B cell (primary cell): ENCODE measurements around the gene FAM24B. TPM values are rescaled to one million over a fixed set of nuclear protein-coding genes. Genes with fewer than 3 reads are reported as not detected.

ENCODE experiments used
- ATAC-seq: fragments of 200-7000 bp; cut with Tn5 transposase; one replicate; pipeline ENCODE4 v1.10.0; 2021; ENCODE audit warnings: low read depth, mild to moderate bottlenecking, moderate number of reproducible peaks, moderate library complexity
- CTCF ChIA-PET: fragments of 350-600 bp; sonication (Branson Sonifier 250); formaldehyde crosslinking; loops from one replicate; lab custom pipeline; 2021; ENCODE audit warnings: antibody characterized with exemption, inconsistent platforms; lab: Charles Lee
- POLR2A ChIA-PET: fragments of 350-600 bp; sonication (Branson Sonifier 250); formaldehyde crosslinking; loops from one replicate; lab custom pipeline; 2021; ENCODE audit warnings: antibody characterized with exemption; lab: Charles Lee
- DNase-seq: peaks from one replicate; pipeline ENCODE4 v3.0.0; 2013
- H2AFZ ChIP-seq: 2 replicates; pipeline ENCODE4 v1.6.1; 2012; ENCODE audit warnings: mild to moderate bottlenecking, low read depth, low read length; ENCODE audit not compliant: insufficient read depth, poor library complexity, severe bottlenecking
- H3K27ac ChIP-seq, 2 donors: 1 replicate in 1 of 2; 2 replicates in 1 of 2; pipeline ENCODE4 v1.5.1; 2012 to 2013; ENCODE audit warnings: low read length in 2 of 2, mild to moderate bottlenecking in 2 of 2, moderate library complexity in 1 of 2
- H3K27me3 ChIP-seq, 4 experiments: fragments of 200-600 bp in 1 of 4; sonication (generic) in 1 of 4; replicated peaks in 1 of 4; 1 replicate in 2 of 4; 2 replicates in 2 of 4; pipeline versions ENCODE4 v1.6.1 to v1.7.0; 2013 to 2016; ENCODE audit warnings: low read length in 3 of 4, mild to moderate bottlenecking in 2 of 4, mixed read lengths in 1 of 4, moderate library complexity in 1 of 4; ENCODE audit not compliant: insufficient read depth in 4 of 4, control insufficient read depth in 3 of 4; ENCODE audit errors: control extremely low read depth in 1 of 4
- H3K36me3 ChIP-seq, 2 experiments: replicated peaks in 1 of 2; 1 replicate in 1 of 2; 2 replicates in 1 of 2; pipeline versions ENCODE4 v1.6.1 to v1.7.1; 2013; ENCODE audit warnings: low read length in 1 of 2; ENCODE audit not compliant: insufficient read depth in 2 of 2, control insufficient read depth in 1 of 2; ENCODE audit errors: control extremely low read depth in 1 of 2, extremely low read depth in 1 of 2
- H3K4me1 ChIP-seq, 2 donors: fragments of 200-600 bp in 1 of 2; sonication (generic) in 1 of 2; 1 replicate in 1 of 2; 2 replicates in 1 of 2; pipeline versions ENCODE4 v1.5.1 to v1.6.1; 2013 to 2017; ENCODE audit warnings: low read length in 2 of 2; ENCODE audit not compliant: control insufficient read depth in 2 of 2, insufficient read depth in 2 of 2
- H3K4me2 ChIP-seq: replicated peaks from 2 replicates; pipeline ENCODE3; 2012; ENCODE audit warnings: mild to moderate bottlenecking, low read depth, low read length; ENCODE audit not compliant: poor library complexity, severe bottlenecking
- H3K4me3 ChIP-seq, 5 experiments: fragments of 200-600 bp in 1 of 5; sonication (generic) in 1 of 5; 1 replicate in 3 of 5; 2 replicates in 2 of 5; pipeline versions ENCODE4 v1.5.1 to v1.7.0; 2011 to 2016; ENCODE audit warnings: low read length in 4 of 5, mild to moderate bottlenecking in 4 of 5, low read depth in 2 of 5, control low read depth in 1 of 5, moderate library complexity in 1 of 5; ENCODE audit not compliant: insufficient read depth in 1 of 5; ENCODE audit errors: control extremely low read depth in 1 of 5, extremely low read depth in 1 of 5
- H3K79me2 ChIP-seq: fragments of 200-600 bp; sonication (generic); one replicate; pipeline ENCODE4 v1.6.0; 2016; ENCODE audit warnings: low read length; ENCODE audit not compliant: control insufficient read depth, insufficient read depth
- H3K9ac ChIP-seq: fragments of 200-600 bp; sonication (generic); 2 replicates; pipeline ENCODE4 v1.6.1; 2017; ENCODE audit warnings: mild to moderate bottlenecking, low read length, moderate library complexity
- H3K9me3 ChIP-seq, 3 donors: one replicate each; pipeline versions ENCODE4 v1.6.1 to v1.7.1; 2013; ENCODE audit warnings: low read length in 2 of 3; ENCODE audit not compliant: control insufficient read depth in 2 of 3, insufficient read depth in 1 of 3; ENCODE audit errors: control extremely low read depth in 1 of 3
- H4K20me1 ChIP-seq: 2 replicates; pipeline ENCODE4 v1.6.0; 2012; ENCODE audit warnings: mild to moderate bottlenecking, low read length; ENCODE audit not compliant: insufficient read depth, control insufficient read depth, poor library complexity, severe bottlenecking
- H3K27ac Mint-ChIP-seq: one replicate; pipeline ENCODE4 v1.8.0; 2021; ENCODE audit warnings: mixed read lengths
- H3K27me3 Mint-ChIP-seq: one replicate; pipeline ENCODE4 v1.8.0; 2021; ENCODE audit warnings: mixed read lengths
- H3K4me1 Mint-ChIP-seq: one replicate; pipeline ENCODE4 v1.8.0; 2021; ENCODE audit warnings: mixed read lengths
- H3K4me3 Mint-ChIP-seq: one replicate; pipeline ENCODE4 v1.8.0; 2021; ENCODE audit warnings: mixed read lengths
- H3K9me3 Mint-ChIP-seq: one replicate; pipeline ENCODE4 v1.8.0; 2022; ENCODE audit warnings: mixed read lengths; ENCODE audit not compliant: insufficient read depth
- EZH2 ChIP-seq: IDR thresholded peaks from 2 replicates; pipeline ENCODE4 v1.6.1; 2012; ENCODE audit warnings: borderline replicate concordance, low read depth, mild to moderate bottlenecking, moderate library complexity, low read length; ENCODE audit not compliant: insufficient read depth, poor library complexity, severe bottlenecking
- WGBS: methylation state at CpG from one replicate; pipeline ENCODE4 v1.1.5; 2013; ENCODE audit warnings: missing lambda C conversion rate; ENCODE audit not compliant: insufficient coverage; 5-methylcytosine and 5-hydroxymethylcytosine counted together
- intact Hi-C: fragments of 100-400 bp; cut with micrococcal nuclease; formaldehyde crosslinking; loops from one replicate; pipeline ENCODE4 v1.10.0; 2022
- polyA minus RNA-seq: library from RNA; depleted of rRNA, polyadenylated mRNA; stranded (reverse); fragments of >200 nt; gene quantifications from 2 replicates; pipeline ENCODE4 v1.2.3, GENCODE V29; 2012
- polyA plus RNA-seq: library from polyadenylated mRNA; depleted of rRNA; stranded (reverse); fragments of >200 nt; gene quantifications from 2 replicates; pipeline ENCODE4 v1.2.3, GENCODE V29; 2012
- total RNA-seq, 2 donors: library from RNA; stranded (reverse); fragments of 120-200 nt in 1 of 2; gene quantifications; 1 replicate in 1 of 2; 2 replicates in 1 of 2; pipeline versions ENCODE4 v1.2.3 to v1.2.4, GENCODE V29; 2013 to 2022
- TF ChIP-seq, protein P1 (sequence below): fragments of 200-600 bp; IDR thresholded peaks from one replicate; pipeline ENCODE4 v1.8.0; 2022; ENCODE audit warnings: antibody characterized with exemption, mild to moderate bottlenecking

The FAM24B gene, protein sequence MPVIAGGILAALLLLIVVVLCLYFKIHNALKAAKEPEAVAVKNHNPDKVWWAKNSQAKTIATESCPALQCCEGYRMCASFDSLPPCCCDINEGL
- total RNA-seq (11.7 and 12.5 TPM in 2 replicates), polyA plus RNA-seq (23.0 and 23.4 TPM in 2 replicates), polyA minus RNA-seq (4.0 and 5.7 TPM in 2 replicates)
- 10.4 TPM for total RNA-seq (2013)

DNA sequence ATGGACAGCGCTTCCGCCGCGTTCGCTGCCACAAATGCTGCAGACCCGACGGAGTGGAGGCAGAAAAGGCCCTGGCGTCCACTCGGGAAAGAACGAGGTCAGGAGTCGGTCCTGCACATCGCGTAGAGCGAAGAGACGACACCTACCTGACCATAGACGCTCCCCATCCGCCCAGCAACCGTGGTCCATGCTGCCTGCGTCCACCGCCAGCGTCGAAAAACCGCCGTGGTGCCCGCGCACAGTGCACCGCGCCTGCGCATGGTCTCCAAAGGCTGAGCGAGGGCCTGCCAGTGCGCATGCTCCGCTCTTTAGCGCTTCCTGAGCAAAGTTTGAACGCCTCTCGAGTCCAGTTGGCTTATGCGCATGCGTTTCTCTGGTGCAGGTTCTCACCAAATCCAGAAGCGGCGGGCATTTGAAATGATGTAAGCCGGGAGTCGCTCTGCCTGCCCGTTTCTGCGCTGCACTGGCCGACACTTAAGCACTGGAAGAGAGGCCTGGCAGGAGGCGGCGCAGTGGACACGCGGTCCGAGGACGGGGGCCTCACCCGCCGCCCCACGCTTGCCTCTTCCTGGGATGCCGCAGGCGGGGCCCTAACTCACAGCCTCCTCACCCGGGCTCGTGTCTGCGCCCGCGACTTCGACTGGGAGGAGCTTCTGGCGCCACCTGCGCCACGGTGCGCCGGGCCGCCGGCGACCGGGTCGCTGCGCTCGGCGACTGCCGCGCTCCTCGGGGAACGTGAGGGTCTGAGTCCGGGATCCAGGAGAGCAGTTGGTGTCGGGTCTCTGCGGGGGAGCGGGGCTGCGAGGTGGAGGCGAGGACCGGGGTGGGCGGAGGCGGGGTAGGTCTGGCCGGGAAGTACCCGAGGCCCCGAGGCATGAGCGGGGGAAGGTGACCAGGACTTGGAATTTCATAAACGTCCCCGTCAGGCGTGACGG lies at the start of gene FAM24B:
TSS of gene FAM24B (minus strand) at position 243 of the 935 bp plus-strand sequence. CDS start 29,066 bp downstream, outside the sequence.
- Histone ChIP-seq H3K4me2 (peak within 1 kb of the TSS; percentile 83), H3K9ac (peak within 1 kb of the TSS; percentile 78), H3K27me3 (no peaks in the 10 kb centered on the region), H3K4me3 (peak within 1 kb of the TSS; percentile 49 to 83 (median 64)), H3K79me2 (peaks cover 43% of the 10 kb centered on the region), H2AFZ (peak within 1 kb of the TSS; percentile 92), H4K20me1 (peaks cover 4% of the 10 kb centered on the region), H3K9me3 (peaks cover 0 to 5% (median 0%) of the 10 kb centered on the region in 3 donors), H3K4me1 (peaks cover 12 to 17% of the 10 kb centered on the region in 2 donors), H3K27ac (peak within 1 kb of the TSS; percentile 62 to 86), H3K36me3 (no peaks in the 10 kb centered on the region)
- H3K4me3 Mint-ChIP-seq, result peak within 1 kb of the TSS; percentile 86
- no peaks in the 10 kb centered on the region for H3K27me3 Mint-ChIP-seq
- ATAC-seq (peak; percentile 84), DNase-seq (peak; percentile 96)
- H3K27ac Mint-ChIP-seq, result peak within 1 kb of the TSS; percentile 92
- intact Hi-C loops, result loop anchor here (1.0 kb wide), 4 partner anchors 75 to 505 kb away; partner anchors contain the start of genes C10orf88, IKZF5, PLEKHA1 and PSTK
- H3K9me3 Mint-ChIP-seq, result no peaks in the 10 kb centered on the region
- H3K4me1 Mint-ChIP-seq, result peaks cover 39% of the 10 kb centered on the region
- CTCF ChIA-PET, result no interaction called here
- TF ChIP-seq, protein P1, sequence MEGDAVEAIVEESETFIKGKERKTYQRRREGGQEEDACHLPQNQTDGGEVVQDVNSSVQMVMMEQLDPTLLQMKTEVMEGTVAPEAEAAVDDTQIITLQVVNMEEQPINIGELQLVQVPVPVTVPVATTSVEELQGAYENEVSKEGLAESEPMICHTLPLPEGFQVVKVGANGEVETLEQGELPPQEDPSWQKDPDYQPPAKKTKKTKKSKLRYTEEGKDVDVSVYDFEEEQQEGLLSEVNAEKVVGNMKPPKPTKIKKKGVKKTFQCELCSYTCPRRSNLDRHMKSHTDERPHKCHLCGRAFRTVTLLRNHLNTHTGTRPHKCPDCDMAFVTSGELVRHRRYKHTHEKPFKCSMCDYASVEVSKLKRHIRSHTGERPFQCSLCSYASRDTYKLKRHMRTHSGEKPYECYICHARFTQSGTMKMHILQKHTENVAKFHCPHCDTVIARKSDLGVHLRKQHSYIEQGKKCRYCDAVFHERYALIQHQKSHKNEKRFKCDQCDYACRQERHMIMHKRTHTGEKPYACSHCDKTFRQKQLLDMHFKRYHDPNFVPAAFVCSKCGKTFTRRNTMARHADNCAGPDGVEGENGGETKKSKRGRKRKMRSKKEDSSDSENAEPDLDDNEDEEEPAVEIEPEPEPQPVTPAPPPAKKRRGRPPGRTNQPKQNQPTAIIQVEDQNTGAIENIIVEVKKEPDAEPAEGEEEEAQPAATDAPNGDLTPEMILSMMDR, result no peak
- TF ChIP-seq EZH2, result no peak
- 8% methylated on average over 95 of the region's 95 CpGs for WGBS
- POLR2A ChIA-PET, result no interaction called here
